Parathyroid adenoma (tissue), 2 donors: ENCODE data around the gene HERPUD1.

Experiments
- H2AFZ ChIP-seq: fragments of 300-600 bp; sonication (generic); one replicate; pipeline ENCODE4 v1.7.0; 2017; ENCODE audit warnings: antibody characterized with exemption, mild to moderate bottlenecking
- H3K27ac ChIP-seq: fragments of 300-600 bp; sonication (generic); one replicate; pipeline ENCODE4 v1.7.0; 2017
- H3K27me3 ChIP-seq: fragments of 300-600 bp; sonication (generic); one replicate; pipeline ENCODE4 v1.7.0; 2017; ENCODE audit warnings: low read length; ENCODE audit not compliant: control insufficient read depth, insufficient read depth
- H3K36me3 ChIP-seq: fragments of 300-600 bp; sonication (generic); one replicate; pipeline ENCODE4 v1.7.0; 2017; ENCODE audit warnings: low read length; ENCODE audit not compliant: control insufficient read depth, insufficient read depth
- H3K4me1 ChIP-seq: fragments of 300-600 bp; sonication (generic); one replicate; pipeline ENCODE4 v1.7.0; 2017; ENCODE audit warnings: control low read depth
- H3K4me2 ChIP-seq: fragments of 300-600 bp; sonication (generic); one replicate; pipeline ENCODE4 v1.7.0; 2017; ENCODE audit warnings: low read length
- H3K4me3 ChIP-seq: fragments of 300-600 bp; sonication (generic); one replicate; pipeline ENCODE4 v1.7.0; 2017; ENCODE audit warnings: low read depth, low read length
- H3K79me2 ChIP-seq: fragments of 300-600 bp; sonication (generic); one replicate; pipeline ENCODE4 v1.7.0; 2017; ENCODE audit warnings: control low read depth
- H3K9ac ChIP-seq: fragments of 300-600 bp; sonication (generic); one replicate; pipeline ENCODE4 v1.7.0; 2017; ENCODE audit warnings: mild to moderate bottlenecking
- H3K9me3 ChIP-seq: fragments of 300-600 bp; sonication (generic); one replicate; pipeline ENCODE4 v1.7.0; 2017; ENCODE audit warnings: low read length; ENCODE audit not compliant: control insufficient read depth
- TF ChIP-seq, protein P1 (sequence below): fragments of 300-600 bp; sonication (generic); IDR thresholded peaks from one replicate; pipeline ENCODE4 v1.7.0; 2017; ENCODE audit warnings: antibody characterized with exemption, mild to moderate bottlenecking
- donor health status: primary hyperparathyroidism.

The HERPUD1 gene

DNA sequence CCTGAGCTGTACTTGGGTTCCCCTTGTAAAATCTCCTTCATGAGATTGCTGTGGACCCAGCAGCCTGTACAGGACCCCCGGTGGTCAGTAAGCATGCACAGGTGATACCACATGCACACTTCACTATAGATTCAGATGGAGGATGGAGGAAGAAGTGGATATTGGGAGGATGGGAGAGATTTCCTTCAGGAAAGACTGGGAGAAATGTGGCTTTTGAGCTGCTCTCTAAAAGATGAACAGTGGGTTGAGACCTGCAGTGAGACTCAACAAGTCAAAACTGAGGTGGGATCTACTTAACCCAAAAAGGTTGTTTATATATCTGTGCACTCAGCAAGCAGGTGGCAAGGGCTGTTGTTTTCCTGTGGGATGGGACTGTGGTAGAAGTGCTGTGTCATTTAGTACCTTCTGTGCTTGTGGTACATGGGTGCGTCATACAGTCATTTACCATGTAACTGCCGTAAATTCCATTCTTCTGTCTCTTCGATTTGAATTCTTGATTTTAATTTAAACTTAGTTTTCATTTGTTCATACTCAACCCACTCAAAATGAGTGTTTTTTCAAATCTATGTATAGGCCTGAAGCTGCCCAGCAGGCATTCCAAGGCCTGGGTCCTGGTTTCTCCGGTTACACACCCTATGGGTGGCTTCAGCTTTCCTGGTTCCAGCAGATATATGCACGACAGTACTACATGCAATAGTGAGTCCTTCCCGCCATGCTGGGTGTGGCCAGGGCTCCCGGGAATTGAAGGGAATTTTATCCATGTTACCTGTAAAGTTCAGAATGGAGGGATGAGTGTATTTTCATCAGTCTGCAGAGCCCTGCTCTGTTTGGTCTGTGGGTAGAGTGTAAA lies 6.9 kb downstream of the HERPUD1 start:
- Histone ChIP-seq H2AFZ (no peak overlapping the region), H3K4me3 (no peak overlapping the region), H3K36me3 (no peaks in the 10 kb centered on the region), H3K79me2 (peaks cover 26% of the 10 kb centered on the region), H3K9ac (no peak overlapping the region), H3K27me3 (no peaks in the 10 kb centered on the region), H3K4me1 (peaks cover 17% of the 10 kb centered on the region), H3K27ac (no peak overlapping the region), H3K4me2 (no peak overlapping the region), H3K9me3 (no peaks in the 10 kb centered on the region)
- TF ChIP-seq, protein P1, sequence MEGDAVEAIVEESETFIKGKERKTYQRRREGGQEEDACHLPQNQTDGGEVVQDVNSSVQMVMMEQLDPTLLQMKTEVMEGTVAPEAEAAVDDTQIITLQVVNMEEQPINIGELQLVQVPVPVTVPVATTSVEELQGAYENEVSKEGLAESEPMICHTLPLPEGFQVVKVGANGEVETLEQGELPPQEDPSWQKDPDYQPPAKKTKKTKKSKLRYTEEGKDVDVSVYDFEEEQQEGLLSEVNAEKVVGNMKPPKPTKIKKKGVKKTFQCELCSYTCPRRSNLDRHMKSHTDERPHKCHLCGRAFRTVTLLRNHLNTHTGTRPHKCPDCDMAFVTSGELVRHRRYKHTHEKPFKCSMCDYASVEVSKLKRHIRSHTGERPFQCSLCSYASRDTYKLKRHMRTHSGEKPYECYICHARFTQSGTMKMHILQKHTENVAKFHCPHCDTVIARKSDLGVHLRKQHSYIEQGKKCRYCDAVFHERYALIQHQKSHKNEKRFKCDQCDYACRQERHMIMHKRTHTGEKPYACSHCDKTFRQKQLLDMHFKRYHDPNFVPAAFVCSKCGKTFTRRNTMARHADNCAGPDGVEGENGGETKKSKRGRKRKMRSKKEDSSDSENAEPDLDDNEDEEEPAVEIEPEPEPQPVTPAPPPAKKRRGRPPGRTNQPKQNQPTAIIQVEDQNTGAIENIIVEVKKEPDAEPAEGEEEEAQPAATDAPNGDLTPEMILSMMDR, result no peak

DNA sequence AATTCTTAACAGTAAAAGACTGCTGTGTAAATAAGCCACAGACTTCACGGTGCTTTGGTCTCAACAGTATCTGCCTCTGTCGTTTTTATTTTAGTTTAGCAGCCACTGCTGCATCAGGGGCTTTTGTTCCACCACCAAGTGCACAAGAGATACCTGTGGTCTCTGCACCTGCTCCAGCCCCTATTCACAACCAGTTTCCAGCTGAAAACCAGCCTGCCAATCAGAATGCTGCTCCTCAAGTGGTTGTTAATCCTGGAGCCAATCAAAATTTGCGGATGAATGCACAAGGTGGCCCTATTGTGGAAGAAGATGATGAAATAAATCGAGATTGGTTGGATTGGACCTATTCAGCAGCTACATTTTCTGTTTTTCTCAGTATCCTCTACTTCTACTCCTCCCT lies 7.9 kb downstream of the HERPUD1 start:
- Histone ChIP-seq H3K4me2 (no peak overlapping the region), H3K79me2 (peaks cover 18% of the 10 kb centered on the region), H3K9ac (no peak overlapping the region), H2AFZ (no peak overlapping the region), H3K36me3 (no peaks in the 10 kb centered on the region), H3K4me1 (peaks cover 17% of the 10 kb centered on the region), H3K27me3 (no peaks in the 10 kb centered on the region), H3K9me3 (no peaks in the 10 kb centered on the region), H3K27ac (no peak overlapping the region), H3K4me3 (no peak overlapping the region)
- TF ChIP-seq, protein P1, result no peak

DNA sequence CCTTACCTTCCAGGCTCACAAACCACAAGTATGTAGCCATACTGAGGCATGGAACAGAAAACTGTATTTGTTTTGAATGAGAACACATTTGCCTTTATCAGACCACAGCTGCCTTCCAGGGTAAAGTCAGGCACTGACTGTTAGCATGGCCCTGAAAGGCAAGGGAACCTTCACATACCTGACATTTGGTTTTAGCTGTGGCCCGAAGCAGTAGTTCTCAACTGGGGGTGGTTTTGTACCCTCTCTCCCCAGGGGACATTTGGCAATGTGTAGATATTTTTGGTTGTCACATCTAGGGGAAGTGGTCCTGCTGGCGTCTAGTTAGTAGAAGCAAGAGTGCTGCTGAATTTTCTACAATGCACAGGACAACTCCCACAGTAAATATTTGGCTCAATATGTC lies 9.2 kb downstream of the HERPUD1 start:
- Histone ChIP-seq H3K36me3 (no peaks in the 10 kb centered on the region), H3K27me3 (no peaks in the 10 kb centered on the region), H2AFZ (no peak overlapping the region), H3K4me1 (peaks cover 17% of the 10 kb centered on the region), H3K79me2 (peaks cover 11% of the 10 kb centered on the region), H3K9ac (no peak overlapping the region), H3K9me3 (no peaks in the 10 kb centered on the region), H3K27ac (no peak overlapping the region), H3K4me3 (no peak overlapping the region), H3K4me2 (no peak overlapping the region)
- TF ChIP-seq, protein P1, result no peak

DNA sequence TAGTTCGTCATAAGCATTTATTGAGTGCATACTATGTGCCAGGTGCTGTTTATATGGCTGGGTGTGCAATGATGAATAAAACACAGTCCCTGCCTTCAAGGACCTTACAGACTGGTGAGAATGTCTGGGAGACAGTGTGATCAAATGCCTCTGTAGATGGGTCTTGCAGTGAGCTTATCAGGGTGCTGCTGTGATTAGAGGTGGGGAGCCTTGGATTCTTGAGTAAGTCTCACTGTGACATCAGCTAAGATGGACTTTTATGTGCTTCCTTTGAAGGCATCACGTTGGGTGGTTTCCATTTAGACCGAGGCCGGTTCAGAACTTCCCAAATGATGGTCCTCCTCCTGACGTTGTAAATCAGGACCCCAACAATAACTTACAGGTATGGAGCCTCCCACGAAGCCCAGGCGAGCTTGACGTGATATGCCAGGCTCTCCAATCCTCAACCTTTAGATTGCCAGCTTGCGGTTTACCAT lies 10.0 kb downstream of the HERPUD1 start:
- Histone ChIP-seq H2AFZ (no peak overlapping the region), H3K4me1 (peaks cover 16% of the 10 kb centered on the region), H3K79me2 (peaks cover 11% of the 10 kb centered on the region), H3K4me2 (no peak overlapping the region), H3K4me3 (no peak overlapping the region), H3K27ac (no peak overlapping the region), H3K9ac (no peak overlapping the region), H3K9me3 (no peaks in the 10 kb centered on the region), H3K27me3 (no peaks in the 10 kb centered on the region), H3K36me3 (no peaks in the 10 kb centered on the region)
- TF ChIP-seq, protein P1, result no peak
